Keratinocyte (primary cell): Measurements from ENCODE around the gene RNF8.

ENCODE experiments used
- EZH2 ChIP-seq: IDR thresholded peaks from one replicate; pipeline ENCODE4 v1.6.1; 2012; ENCODE audit warnings: inconsistent platforms, mild to moderate bottlenecking, low read length, moderate library complexity
- TF ChIP-seq, protein P1 (sequence below), 3 experiments: IDR thresholded peaks in 1 of 3; conservative IDR thresholded peaks in 1 of 3; optimal IDR thresholded peaks in 1 of 3; 2 replicates in 2 of 3; 3 replicates in 1 of 3; pipeline versions ENCODE3 to v1.5.1; 2011; ENCODE audit warnings: low read length in 3 of 3, mild to moderate bottlenecking in 3 of 3, moderate library complexity in 2 of 3, control low read depth in 1 of 3, inconsistent platforms in 1 of 3; ENCODE audit not compliant: insufficient read depth in 2 of 3; ENCODE audit errors: extremely low read depth in 1 of 3

DNA sequence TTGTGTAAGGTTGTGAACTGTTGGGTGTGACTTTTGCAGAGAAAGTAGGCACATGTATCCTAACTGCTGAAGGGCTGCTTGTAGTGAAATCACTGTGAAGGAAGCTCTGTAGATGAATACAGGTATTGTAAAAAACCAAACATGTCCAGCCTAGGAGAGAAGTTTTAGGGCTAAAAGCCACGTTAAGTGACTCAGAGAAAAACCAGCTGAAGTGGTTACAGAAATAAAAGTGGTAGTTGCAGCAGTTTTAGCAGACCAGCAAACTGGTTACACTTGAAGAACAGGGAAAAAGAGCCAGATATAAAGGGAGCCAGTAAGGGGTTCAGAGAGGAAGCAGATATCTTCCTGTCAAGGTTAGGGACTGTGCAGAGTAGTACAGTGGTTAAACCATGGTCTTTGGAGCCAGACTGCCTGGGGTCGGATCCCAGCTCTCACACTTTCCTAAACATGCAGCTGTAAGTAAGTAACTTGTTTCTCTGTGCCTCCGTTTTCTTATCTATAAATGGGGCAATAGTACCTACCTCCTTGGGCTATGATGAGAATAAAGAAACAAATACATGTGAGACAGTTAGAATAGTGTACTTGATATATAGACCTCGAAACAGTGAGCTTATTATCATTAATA lies 33.8 kb upstream of the RNF8 start:
- TF ChIP-seq, protein P1, sequence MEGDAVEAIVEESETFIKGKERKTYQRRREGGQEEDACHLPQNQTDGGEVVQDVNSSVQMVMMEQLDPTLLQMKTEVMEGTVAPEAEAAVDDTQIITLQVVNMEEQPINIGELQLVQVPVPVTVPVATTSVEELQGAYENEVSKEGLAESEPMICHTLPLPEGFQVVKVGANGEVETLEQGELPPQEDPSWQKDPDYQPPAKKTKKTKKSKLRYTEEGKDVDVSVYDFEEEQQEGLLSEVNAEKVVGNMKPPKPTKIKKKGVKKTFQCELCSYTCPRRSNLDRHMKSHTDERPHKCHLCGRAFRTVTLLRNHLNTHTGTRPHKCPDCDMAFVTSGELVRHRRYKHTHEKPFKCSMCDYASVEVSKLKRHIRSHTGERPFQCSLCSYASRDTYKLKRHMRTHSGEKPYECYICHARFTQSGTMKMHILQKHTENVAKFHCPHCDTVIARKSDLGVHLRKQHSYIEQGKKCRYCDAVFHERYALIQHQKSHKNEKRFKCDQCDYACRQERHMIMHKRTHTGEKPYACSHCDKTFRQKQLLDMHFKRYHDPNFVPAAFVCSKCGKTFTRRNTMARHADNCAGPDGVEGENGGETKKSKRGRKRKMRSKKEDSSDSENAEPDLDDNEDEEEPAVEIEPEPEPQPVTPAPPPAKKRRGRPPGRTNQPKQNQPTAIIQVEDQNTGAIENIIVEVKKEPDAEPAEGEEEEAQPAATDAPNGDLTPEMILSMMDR (optimal IDR thresholded peaks at IDR 0.05 in 1 of 3, IDR thresholded peaks at IDR 0.05 in 1 of 3, conservative IDR thresholded peaks at IDR 0.05 in 1 of 3; ENCODE audit: extremely low read depth in 1 of 3, insufficient read depth in 2 of 3, low read length in 3 of 3): no peak
- TF ChIP-seq EZH2: no peak
